ENCODE measurements around the gene ITPA.

DNA sequence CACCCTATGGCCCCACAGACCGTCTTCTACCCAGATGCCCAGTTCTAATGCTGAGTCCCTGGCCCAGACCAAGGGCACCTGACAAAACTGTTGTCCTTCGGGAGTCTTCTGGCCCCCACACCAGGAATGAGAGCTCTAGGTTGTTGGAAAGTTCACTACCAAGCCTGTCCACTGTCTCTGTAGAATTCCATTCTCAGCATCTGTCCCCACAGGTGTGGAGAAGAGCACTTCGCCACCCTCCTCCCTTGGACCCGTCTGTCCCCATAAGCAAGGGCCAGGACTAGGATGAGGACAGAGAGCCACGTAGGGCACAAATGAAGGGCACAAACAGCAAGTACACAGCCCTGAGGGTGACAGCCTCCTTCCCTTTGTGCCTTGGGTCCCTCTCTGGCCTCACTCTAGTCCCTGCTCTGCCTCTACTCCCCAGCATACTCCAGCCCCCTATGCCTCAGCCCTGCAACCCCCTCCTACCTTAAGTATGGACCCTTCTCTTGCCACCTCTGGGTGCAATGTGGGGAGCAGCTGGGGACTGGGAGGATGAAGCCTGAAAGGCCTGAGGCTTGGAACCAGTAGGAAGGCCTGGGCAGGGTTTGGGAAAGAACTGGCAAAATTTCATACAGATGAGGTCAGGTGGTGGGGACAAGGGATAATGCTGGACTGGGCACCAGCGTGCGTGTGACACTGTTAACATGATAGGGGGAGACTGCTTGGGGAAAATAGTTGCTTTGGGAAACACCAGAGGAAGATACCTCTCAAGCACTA lies 40.3 kb upstream of the ITPA start:
- TF ChIP-seq, protein P1, sequence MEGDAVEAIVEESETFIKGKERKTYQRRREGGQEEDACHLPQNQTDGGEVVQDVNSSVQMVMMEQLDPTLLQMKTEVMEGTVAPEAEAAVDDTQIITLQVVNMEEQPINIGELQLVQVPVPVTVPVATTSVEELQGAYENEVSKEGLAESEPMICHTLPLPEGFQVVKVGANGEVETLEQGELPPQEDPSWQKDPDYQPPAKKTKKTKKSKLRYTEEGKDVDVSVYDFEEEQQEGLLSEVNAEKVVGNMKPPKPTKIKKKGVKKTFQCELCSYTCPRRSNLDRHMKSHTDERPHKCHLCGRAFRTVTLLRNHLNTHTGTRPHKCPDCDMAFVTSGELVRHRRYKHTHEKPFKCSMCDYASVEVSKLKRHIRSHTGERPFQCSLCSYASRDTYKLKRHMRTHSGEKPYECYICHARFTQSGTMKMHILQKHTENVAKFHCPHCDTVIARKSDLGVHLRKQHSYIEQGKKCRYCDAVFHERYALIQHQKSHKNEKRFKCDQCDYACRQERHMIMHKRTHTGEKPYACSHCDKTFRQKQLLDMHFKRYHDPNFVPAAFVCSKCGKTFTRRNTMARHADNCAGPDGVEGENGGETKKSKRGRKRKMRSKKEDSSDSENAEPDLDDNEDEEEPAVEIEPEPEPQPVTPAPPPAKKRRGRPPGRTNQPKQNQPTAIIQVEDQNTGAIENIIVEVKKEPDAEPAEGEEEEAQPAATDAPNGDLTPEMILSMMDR (IDR thresholded peaks at IDR 0.05), result no peak
- TF ChIP-seq POLR2AphosphoS5 (IDR thresholded peaks at IDR 0.05) (no peak), POLR2A (IDR thresholded peaks at IDR 0.05) (no peak)
